Globus pallidus (tissue), 1 donor: ENCODE data around the gene AMBRA1.

Experiments used
- DNase-seq: peaks from one replicate; pipeline ENCODE4 v3.0.0-alpha.2; 2015; ENCODE audit warnings: low spot score

Gene AMBRA1

GRCh38 chr11:46574656-46575055 is 19.2 kb downstream of the AMBRA1 start:
- no peak for DNase-seq

DNA sequence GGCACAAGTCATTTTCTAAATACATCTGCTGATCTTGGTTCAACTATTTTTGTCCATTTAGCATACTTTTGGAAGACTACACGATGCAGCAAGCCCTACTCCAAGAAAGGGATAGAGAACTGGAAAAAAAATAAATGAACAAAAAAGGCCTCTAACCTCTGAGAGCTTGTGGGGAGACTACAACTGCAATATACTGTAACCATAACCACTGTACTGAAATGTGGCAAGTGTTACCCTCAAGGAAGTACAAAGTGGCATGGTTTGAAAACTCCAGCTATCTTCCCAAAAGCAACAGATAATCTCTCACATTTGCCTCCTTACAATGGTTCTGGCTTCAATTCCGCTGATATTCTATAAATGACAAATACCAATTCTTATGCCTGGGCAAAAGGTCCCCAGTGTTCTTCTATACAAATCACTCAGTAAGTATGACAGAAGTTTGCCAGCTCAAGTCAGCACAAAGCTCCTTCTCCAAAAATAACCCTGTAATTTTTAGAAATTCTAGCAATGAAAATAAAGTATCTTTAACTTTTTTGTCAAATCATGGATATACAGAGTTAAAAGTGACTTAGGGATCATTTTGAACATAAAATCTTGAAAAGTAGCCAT is 22.9 kb downstream of the AMBRA1 start:
- no peak for DNase-seq

GRCh38 chr11:46565232-46565840 is 28.5 kb downstream of the AMBRA1 start:
- no peak for DNase-seq

DNA sequence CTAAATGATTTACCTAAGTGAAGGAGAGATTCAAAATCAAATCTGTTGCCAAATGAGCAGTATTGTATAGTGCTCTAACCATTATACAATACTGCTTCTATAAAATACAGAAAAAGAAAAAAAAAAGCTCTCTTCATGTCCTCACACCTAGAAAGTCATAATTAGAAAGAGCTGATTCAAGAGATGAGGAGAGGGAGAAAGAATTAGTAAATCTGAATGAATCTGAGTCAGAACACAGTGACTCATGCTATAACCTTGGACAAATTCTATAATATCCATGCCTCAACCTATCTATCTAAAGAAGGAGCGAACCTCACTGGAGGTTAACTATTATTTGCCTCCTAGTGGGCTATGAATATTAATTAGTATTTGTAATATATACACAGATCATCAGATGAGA is 29.4 kb downstream of the AMBRA1 start:
- no peak for DNase-seq

DNA sequence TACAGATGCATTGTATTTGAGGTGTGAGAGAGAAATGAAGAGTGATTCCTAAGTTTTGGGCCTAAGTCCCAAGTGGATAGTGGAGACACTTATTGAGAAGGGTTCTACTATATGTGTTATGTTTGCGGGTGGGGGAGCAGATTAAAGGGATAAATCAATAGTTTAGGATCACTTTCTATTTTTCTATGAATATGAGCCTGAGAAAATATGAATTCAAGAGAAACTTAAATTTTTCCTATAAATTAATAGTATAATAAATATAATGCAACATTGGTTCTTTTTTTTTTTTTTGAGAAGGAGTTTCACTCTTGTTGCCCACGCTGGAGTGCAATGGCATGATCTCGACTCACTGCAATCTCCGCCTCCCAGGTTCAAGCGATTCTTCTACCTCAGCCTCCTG is 31.3 kb downstream of the AMBRA1 start:
- no peak for DNase-seq

DNA sequence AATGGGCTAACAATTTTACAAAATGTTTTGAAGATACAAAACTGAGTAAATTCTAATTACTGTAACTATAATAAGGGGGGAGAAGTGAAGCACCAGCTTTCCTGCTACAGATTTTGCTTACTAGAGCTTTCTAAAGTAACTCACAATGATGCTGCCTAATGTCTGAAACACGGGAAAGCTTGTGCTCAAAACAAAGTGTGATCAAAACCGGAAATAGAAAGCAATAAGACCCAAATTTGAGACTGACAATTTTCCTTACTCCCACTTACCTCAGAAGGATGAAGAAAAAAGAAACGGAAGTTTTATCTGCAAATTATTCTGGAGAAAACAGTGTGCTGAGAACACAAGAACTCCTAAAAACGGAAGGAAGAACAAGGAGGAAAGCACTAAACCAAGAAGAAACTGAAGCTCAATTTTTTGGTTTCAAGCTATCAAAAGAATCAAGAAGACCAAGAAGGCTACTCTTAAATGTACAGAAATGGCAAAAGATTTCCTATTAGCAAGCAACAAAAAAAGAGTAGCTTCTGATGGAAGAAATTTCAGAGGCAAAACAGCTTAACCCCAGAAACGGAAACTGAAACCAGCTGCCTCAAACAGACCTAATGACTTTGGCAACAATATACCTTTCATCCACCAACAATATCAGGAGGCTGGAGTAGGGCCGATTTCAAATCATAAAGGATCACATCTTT is 33.4 kb downstream of the AMBRA1 start:
- peak; percentile 16 for DNase-seq

DNA sequence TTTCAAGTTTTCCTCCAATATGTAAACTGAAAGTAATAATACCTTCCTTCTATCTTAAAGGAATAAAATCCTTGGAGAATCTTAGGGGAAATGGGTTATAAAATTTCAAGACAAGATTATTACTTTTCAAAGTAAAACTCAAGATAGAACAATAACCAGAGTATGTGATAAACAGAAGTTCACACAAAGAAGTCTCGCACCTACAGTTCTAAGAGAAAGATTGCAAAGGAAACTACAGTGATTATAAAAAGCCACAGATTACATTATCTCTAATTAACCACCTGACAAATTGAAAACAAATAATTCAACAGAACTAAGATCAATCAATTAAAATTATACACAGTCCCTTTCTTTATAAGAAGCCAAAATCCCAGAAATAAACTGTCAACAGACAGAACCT is 34.0 kb downstream of the AMBRA1 start:
- no peak for DNase-seq

- no peak for DNase-seq
These were observed 36.1 kb downstream of the AMBRA1 start for GRCh38 chr11:46557684-46558151.

DNA sequence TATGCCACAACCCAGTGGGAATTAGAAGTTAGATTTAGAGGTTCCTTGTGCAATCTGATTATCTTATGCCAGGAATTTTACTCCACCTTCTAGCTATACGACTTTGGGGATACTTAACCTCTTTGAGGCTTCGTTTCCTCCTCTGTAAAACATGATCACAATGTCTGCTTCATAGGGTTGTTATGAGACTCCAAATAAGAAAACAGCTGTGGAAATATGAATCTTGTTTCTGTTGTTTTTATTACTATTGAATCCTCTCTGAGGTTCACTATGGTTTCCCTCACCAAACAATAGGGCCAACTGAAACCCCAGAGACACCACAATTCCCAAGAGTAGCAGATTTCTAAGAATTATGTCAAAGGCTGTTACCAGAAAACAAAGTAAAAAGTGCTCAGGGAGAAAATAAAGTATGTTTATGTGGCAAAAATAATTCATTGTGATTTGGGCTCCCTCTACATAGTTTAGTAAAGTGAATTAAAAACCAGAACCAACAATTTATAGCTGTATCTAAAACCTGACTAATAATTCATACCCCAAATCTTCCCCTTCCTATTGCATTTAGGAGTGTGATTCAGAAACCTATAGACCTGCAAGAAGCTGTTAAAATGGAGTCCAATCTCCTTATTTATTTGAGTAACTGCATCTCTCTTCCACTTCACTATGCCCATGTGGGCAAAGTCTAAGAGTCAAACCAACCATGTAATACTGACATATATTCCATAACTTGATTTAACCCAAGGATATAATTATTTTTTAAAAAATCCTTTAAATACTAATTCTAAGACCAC is 38.4 kb downstream of the AMBRA1 start:
- DNase-seq, result no peak

DNA sequence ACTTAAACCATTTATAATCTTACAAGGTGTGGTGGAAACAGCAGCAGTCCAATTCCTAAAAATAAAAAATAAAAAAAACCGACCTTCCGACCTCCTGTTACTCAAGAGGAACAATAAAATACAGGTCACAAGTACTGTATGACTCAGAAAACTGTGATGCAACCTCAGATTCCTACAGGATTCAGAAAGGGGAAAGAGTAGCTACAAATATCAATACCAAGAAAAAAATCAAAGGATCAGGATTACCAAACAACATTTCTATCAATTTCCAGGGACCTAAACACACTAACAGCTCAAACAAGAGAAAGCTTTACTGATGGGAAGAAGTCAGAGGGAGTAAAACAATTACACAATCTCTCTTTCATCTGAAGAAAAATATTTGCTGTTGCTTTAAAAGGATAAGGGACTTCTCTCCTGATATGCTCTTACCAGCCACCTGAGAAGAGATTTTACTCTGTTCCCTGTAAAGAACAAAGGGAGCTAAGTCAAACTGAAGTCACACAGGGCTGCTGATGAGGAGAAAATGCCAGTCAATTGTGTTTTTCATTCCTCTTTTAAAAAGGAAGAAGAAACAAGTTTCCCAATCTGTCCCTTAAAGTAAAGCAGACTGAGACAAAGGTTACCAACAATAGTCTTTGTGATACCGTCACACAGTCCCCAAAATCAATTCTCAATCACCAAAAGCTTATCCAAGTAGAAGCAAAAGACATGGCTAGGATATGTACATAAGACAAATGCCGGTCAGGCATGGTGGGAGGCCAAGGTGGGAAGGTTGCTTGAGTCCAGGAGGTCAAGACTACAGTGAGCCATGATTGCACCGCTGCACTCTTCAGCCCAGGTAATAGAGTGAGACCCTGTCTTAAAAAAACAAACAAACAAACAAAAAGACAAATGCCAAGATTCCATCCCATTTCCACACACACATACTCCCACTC is 39.3 kb downstream of the AMBRA1 start:
- no peak for DNase-seq

- DNase-seq, result no peak
These were observed 40.0 kb downstream of the AMBRA1 start for GRCh38 chr11:46553814-46554212.

GRCh38 chr11:46551261-46551660 is 42.6 kb downstream of the AMBRA1 start:
- no peak for DNase-seq

GRCh38 chr11:46547579-46547978 is 46.2 kb downstream of the AMBRA1 start:
- no peak for DNase-seq

GRCh38 chr11:46543564-46543963 is 50.3 kb downstream of the AMBRA1 start:
- DNase-seq, result no peak

GRCh38 chr11:46541593-46542371 is 52.0 kb downstream of the AMBRA1 start:
- no peak for DNase-seq

- DNase-seq, result no peak
These were observed 53.0 kb downstream of the AMBRA1 start for GRCh38 chr11:46540807-46541206.

GRCh38 chr11:46537537-46538295 is 56.1 kb downstream of the AMBRA1 start:
- DNase-seq, result peak; percentile 48

DNA sequence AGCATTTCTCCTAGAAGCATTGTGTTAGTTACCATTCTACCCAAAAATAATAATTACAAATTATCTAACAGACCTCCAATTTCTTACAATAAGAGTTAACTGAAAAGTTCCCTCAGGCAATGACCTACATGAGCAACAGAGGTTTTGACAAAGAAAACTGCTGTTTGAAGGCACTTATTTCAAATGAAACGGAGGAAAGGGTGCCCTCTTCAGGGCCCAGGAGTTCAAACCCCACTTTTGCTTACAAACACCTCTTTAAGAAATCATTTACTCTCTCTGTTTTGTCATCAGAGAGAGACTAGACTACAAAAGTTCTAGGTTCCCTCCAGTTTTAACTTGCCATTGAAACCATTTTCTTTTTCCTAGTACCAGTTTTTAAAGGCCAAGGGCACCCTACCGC is 56.7 kb downstream of the AMBRA1 start:
- no peak for DNase-seq

DNA sequence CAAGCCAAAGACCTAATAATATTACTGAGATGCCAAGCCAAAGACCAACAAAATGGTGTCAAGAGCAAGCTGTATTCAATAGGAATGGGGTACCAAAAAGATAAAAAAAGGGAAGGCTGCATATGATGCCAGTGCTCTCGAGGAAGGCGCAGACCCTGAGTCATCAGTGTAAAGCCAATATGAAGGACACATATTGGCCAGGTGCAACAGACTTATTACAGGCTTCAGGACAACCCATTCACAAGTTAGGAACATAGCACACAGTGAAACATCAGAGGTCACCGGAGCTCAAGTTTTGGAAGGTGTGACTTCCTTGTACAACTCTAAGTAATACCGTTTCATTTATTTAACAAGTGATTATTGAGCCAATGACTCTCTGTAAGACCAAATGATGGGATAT is 58.1 kb downstream of the AMBRA1 start:
- no peak for DNase-seq

- DNase-seq, result no peak
These were observed 59.1 kb downstream of the AMBRA1 start for GRCh38 chr11:46534711-46535110.
